Activated naive CD8-positive, alpha-beta T cell treated with anti-CD3 and anti-CD28 coated beads for 36 hours (primary cell): ENCODE measurements around the gene GPR21. TPM values are rescaled to one million over a fixed set of nuclear protein-coding genes. Genes with fewer than 3 reads are reported as not detected.

Source experiments
- DNase-seq: peaks from one replicate; pipeline ENCODE4 v3.0.0; 2021
- H3K27ac Mint-ChIP-seq: one replicate; pipeline ENCODE4 v1.8.0; 2022; ENCODE audit warnings: mild to moderate bottlenecking, moderate library complexity, mixed read lengths
- H3K27me3 Mint-ChIP-seq: one replicate; pipeline ENCODE4 v1.8.0; 2022; ENCODE audit warnings: mild to moderate bottlenecking, mixed read lengths
- H3K36me3 Mint-ChIP-seq: one replicate; pipeline ENCODE4 v1.8.0; 2021; ENCODE audit warnings: mild to moderate bottlenecking, mixed read lengths
- H3K4me1 Mint-ChIP-seq: one replicate; pipeline ENCODE4 v1.8.0; 2021; ENCODE audit warnings: mixed read lengths
- H3K4me3 Mint-ChIP-seq: one replicate; pipeline ENCODE4 v1.8.0; 2022; ENCODE audit warnings: mild to moderate bottlenecking, moderate library complexity, mixed read lengths
- H3K9me3 Mint-ChIP-seq: one replicate; pipeline ENCODE4 v1.8.0; 2022; ENCODE audit warnings: mixed read lengths
- total RNA-seq, 2 experiments: library from RNA; stranded (reverse); gene quantifications; one replicate each; pipeline ENCODE4 v1.2.3, GENCODE V29; 2021

GPR21 gene
- total RNA-seq = under 1 TPM in 1 of 2 experiments, not detected in 1; 0.42 TPM

DNA sequence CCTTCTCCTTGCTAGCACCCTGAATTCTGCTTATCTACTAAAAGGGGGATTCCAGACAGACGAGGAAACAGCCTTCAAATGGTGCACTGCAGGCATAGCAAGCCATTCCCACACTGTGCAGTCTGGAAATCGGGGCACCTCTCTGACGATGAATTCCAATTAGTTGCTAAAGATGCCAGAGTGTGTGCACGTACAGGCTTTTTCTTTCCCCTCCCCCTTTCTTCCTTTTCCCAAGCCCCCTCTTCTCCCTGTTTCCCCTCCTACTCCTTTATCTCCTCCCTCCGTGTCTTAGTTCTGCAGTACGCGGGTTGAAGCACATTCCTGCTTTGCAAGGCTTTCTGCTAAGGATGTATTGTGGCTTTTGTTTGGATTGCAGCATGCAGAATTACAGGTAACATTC, at the start of gene GPR21:
Gene GPR21, plus strand, starts transcription at position 316 of the 400 bp plus-strand sequence. CDS start 900 bp downstream, outside the sequence.
- H3K9me3 Mint-ChIP-seq = no peaks in the 10 kb centered on the region
- peaks cover 1% of the 10 kb centered on the region for H3K36me3 Mint-ChIP-seq
- H3K4me1 Mint-ChIP-seq = peaks cover 14% of the 10 kb centered on the region

GRCh38 chr9:122986010-122986409, 47.5 kb upstream of the GPR21 start:
- no peaks in the 10 kb centered on the region for H3K9me3 Mint-ChIP-seq

More for the DNA sequence above, at the start of gene GPR21:
- no peak within 1 kb of the TSS for H3K27ac Mint-ChIP-seq
- DNase-seq = no peak
- H3K4me3 Mint-ChIP-seq = no peak within 1 kb of the TSS
- H3K27me3 Mint-ChIP-seq = no peaks in the 10 kb centered on the region

GRCh38 chr9:122988141-122988540, 45.3 kb upstream of the GPR21 start:
- H3K9me3 Mint-ChIP-seq = no peaks in the 10 kb centered on the region
- no peak overlapping the region for H3K27ac Mint-ChIP-seq
- peaks cover 6% of the 10 kb centered on the region for H3K4me1 Mint-ChIP-seq
- H3K4me3 Mint-ChIP-seq = no peak overlapping the region
- no peaks in the 10 kb centered on the region for H3K27me3 Mint-ChIP-seq
- H3K36me3 Mint-ChIP-seq = peaks cover 2% of the 10 kb centered on the region
- DNase-seq = no peak

More at GRCh38 chr9:122986010-122986409, 47.5 kb upstream of the GPR21 start:
- H3K27ac Mint-ChIP-seq = no peak overlapping the region
- H3K27me3 Mint-ChIP-seq = no peaks in the 10 kb centered on the region
- no peak for DNase-seq
- H3K36me3 Mint-ChIP-seq = peaks cover 2% of the 10 kb centered on the region
- H3K4me1 Mint-ChIP-seq = peaks cover 4% of the 10 kb centered on the region
- no peak overlapping the region for H3K4me3 Mint-ChIP-seq

- H3K27ac Mint-ChIP-seq = peak overlapping the region; percentile 57
- H3K9me3 Mint-ChIP-seq = no peaks in the 10 kb centered on the region
- peaks cover 2% of the 10 kb centered on the region for H3K36me3 Mint-ChIP-seq
- no peaks in the 10 kb centered on the region for H3K27me3 Mint-ChIP-seq
- no peak for DNase-seq
- peaks cover 6% of the 10 kb centered on the region for H3K4me1 Mint-ChIP-seq
- H3K4me3 Mint-ChIP-seq = no peak overlapping the region
Measured at GRCh38 chr9:122988920-122989621, 44.4 kb upstream of the GPR21 start.

- no peak overlapping the region for H3K4me3 Mint-ChIP-seq
Measured at GRCh38 chr9:122991370-122991830, 42.1 kb upstream of the GPR21 start.

GRCh38 chr9:122996586-122996985, 36.9 kb upstream of the GPR21 start:
- H3K27ac Mint-ChIP-seq = no peak overlapping the region
- peaks cover 2% of the 10 kb centered on the region for H3K4me1 Mint-ChIP-seq
- no peak for DNase-seq
- H3K36me3 Mint-ChIP-seq = peaks cover 19% of the 10 kb centered on the region
- H3K9me3 Mint-ChIP-seq = no peaks in the 10 kb centered on the region
- no peak overlapping the region for H3K4me3 Mint-ChIP-seq
- no peaks in the 10 kb centered on the region for H3K27me3 Mint-ChIP-seq

More at GRCh38 chr9:122991370-122991830, 42.1 kb upstream of the GPR21 start:
- DNase-seq = peak; percentile 27
- Mint-ChIP-seq H3K27ac (no peak overlapping the region), H3K9me3 (no peaks in the 10 kb centered on the region), H3K4me1 (peaks cover 6% of the 10 kb centered on the region), H3K36me3 (no peaks in the 10 kb centered on the region), H3K27me3 (no peaks in the 10 kb centered on the region)

DNA sequence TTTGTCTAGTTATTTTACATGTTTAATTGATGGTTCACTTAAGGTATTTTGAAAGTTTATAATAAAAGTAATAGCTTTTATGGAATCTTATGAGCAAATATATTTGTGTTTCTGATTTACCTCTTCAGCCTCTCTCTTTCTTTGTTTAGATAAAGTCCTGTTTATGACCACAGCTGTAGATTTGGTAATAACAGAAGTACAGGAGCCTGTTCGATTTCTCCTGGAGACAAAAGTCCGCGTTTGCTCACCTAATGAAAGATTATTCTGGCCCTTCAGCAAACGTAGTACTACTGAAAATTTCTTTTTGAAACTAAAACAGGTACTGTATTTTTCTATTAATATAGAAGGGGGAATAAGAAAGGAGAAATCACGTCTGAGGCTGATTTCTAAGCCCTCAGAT, 35.0 kb upstream of the GPR21 start:
- no peaks in the 10 kb centered on the region for H3K27me3 Mint-ChIP-seq
- DNase-seq = no peak
- no peak overlapping the region for H3K27ac Mint-ChIP-seq
- H3K36me3 Mint-ChIP-seq = peaks cover 21% of the 10 kb centered on the region
- H3K9me3 Mint-ChIP-seq = no peaks in the 10 kb centered on the region
- H3K4me1 Mint-ChIP-seq = peaks cover 2% of the 10 kb centered on the region
- H3K4me3 Mint-ChIP-seq = no peak overlapping the region

- DNase-seq = no peak
- Mint-ChIP-seq H3K27me3 (no peaks in the 10 kb centered on the region), H3K9me3 (no peaks in the 10 kb centered on the region), H3K36me3 (peaks cover 21% of the 10 kb centered on the region), H3K4me1 (peaks cover 2% of the 10 kb centered on the region), H3K4me3 (no peak overlapping the region), H3K27ac (no peak overlapping the region)
Measured at GRCh38 chr9:123000371-123001068, 32.9 kb upstream of the GPR21 start.

GRCh38 chr9:123002754-123003153, 30.7 kb upstream of the GPR21 start:
- no peak overlapping the region for H3K4me3 Mint-ChIP-seq
- peaks cover 19% of the 10 kb centered on the region for H3K36me3 Mint-ChIP-seq
- no peak overlapping the region for H3K27ac Mint-ChIP-seq
- H3K27me3 Mint-ChIP-seq = no peaks in the 10 kb centered on the region
- no peaks in the 10 kb centered on the region for H3K9me3 Mint-ChIP-seq
- DNase-seq = no peak
- peaks cover 2% of the 10 kb centered on the region for H3K4me1 Mint-ChIP-seq

GRCh38 chr9:123003466-123003865, 30.0 kb upstream of the GPR21 start:
- Mint-ChIP-seq H3K9me3 (no peaks in the 10 kb centered on the region), H3K4me1 (peaks cover 2% of the 10 kb centered on the region), H3K27me3 (no peaks in the 10 kb centered on the region), H3K36me3 (peaks cover 18% of the 10 kb centered on the region), H3K27ac (no peak overlapping the region), H3K4me3 (no peak overlapping the region)
- no peak for DNase-seq

- Mint-ChIP-seq H3K4me3 (no peak overlapping the region), H3K9me3 (no peaks in the 10 kb centered on the region), H3K36me3 (peaks cover 3% of the 10 kb centered on the region), H3K4me1 (no peaks in the 10 kb centered on the region), H3K27me3 (no peaks in the 10 kb centered on the region), H3K27ac (no peak overlapping the region)
- no peak for DNase-seq
Measured at GRCh38 chr9:123005964-123006363, 27.5 kb upstream of the GPR21 start.

DNA sequence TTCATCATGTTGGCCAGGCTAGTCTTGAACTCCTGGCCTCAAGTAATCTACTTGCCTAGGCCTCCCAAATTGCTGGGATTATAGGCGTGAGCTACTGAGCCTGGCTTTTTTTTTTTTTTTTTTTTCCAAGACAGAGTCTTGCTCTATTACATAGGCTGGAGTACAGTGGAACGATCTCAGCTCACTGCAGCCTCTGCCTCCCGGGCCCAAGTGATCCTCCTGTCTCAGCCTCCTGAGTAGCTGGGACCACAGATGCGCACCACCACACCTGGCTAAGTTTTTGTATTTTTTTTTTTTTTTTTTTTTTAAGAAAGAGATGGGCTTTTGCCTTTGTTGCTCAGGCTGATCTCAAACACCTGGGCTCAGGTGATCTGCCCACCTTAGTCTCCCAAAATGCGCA, 26.2 kb upstream of the GPR21 start:
- DNase-seq = no peak
- no peaks in the 10 kb centered on the region for H3K27me3 Mint-ChIP-seq
- H3K36me3 Mint-ChIP-seq = peaks cover 3% of the 10 kb centered on the region
- no peaks in the 10 kb centered on the region for H3K9me3 Mint-ChIP-seq
- no peaks in the 10 kb centered on the region for H3K4me1 Mint-ChIP-seq
- H3K4me3 Mint-ChIP-seq = no peak overlapping the region
- H3K27ac Mint-ChIP-seq = no peak overlapping the region

DNA sequence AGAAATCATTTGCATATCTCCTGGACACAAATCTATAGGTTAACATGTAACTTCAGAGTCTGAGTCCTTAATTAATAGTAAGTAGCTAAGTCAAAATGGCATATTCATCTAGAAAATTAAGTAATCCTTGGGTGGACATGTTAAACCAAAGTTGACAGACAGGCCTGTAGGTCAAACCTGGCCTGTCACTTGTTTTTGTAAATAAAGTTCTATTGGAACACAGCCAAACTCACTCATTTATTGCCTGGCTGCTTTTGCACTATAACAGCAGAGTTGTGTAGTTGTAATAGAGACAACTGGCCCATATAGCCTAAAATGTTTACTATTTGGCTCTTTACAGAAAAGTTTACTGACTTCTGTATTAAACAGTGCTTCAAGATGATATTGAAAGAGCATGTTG, 24.6 kb upstream of the GPR21 start:
- no peak overlapping the region for H3K27ac Mint-ChIP-seq
- DNase-seq = no peak
- no peaks in the 10 kb centered on the region for H3K27me3 Mint-ChIP-seq
- peaks cover 13% of the 10 kb centered on the region for H3K36me3 Mint-ChIP-seq
- no peaks in the 10 kb centered on the region for H3K9me3 Mint-ChIP-seq
- no peaks in the 10 kb centered on the region for H3K4me1 Mint-ChIP-seq
- H3K4me3 Mint-ChIP-seq = no peak overlapping the region

DNA sequence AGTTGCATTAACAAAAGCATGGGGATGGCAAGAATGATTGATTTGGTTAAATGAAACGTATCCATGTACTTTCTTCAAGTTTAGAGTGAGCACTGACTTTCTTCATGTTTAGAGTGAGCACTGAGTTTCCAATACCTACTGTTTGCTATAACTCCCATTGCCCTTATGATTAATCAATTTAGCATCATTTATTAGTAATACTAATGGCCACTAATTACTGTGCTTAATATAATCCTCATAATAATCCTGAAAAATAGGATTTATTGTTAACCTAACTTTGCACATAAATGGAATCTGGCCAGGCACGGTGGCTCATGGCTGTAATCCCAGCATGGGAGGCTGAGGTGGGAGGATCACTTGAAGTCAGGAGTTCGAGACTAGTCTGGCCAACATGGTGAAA, 22.1 kb upstream of the GPR21 start:
- H3K36me3 Mint-ChIP-seq = peaks cover 32% of the 10 kb centered on the region
- no peaks in the 10 kb centered on the region for H3K9me3 Mint-ChIP-seq
- H3K4me1 Mint-ChIP-seq = no peaks in the 10 kb centered on the region
- H3K4me3 Mint-ChIP-seq = no peak overlapping the region
- H3K27me3 Mint-ChIP-seq = no peaks in the 10 kb centered on the region
- no peak for DNase-seq
- no peak overlapping the region for H3K27ac Mint-ChIP-seq

DNA sequence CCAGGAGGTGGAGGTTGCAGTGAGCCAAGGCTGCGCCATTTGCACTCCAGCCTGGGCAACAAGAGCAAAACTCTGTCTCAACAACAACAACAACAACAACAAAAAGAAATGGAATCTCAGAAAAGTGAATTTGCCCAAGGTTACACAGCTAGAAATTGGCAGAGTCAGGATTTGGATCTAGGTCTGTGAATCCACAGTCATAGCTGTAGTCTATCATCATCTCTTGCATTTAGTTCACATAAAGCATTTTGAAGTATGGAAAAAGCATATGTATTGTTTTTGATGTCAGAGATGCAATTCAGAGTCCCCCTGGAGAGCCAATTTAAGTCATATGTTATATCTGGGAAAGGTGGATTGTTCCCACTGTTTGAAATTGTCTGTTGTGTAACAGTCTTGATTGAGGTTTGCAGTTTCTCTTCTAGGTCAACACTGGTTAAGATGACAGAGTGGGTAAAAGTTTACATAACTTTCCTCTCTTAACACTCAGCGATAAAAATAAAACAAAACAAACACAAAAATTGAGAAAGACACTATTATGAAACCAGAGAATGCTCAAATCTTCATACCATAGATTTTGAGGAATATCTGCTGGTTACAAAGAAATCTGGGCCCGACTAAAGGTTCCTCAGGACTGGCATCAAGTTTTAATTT, 21.5 kb upstream of the GPR21 start:
- Mint-ChIP-seq H3K4me1 (no peaks in the 10 kb centered on the region), H3K4me3 (no peak overlapping the region), H3K36me3 (peaks cover 32% of the 10 kb centered on the region), H3K27ac (no peak overlapping the region), H3K27me3 (no peaks in the 10 kb centered on the region), H3K9me3 (no peaks in the 10 kb centered on the region)
- no peak for DNase-seq
